HepG2 (cell line): ENCODE measurements around the gene PTPRE. TPM values are rescaled to one million over a fixed set of nuclear protein-coding genes. Genes with fewer than 3 reads are reported as not detected.

Experiments
- ATAC-seq: fragments of 200-7000 bp; cut with Tn5 transposase; 3 replicates; pipeline ENCODE4 v1.9.1; 2020; ENCODE audit warnings: mild to moderate bottlenecking, moderate library complexity
- BruUV-seq: library from RNA; stranded (reverse); fragments of 400-500 nt; replicated peaks from 2 replicates; lab custom pipeline; 2021; lab: Mats Ljungman, UMichigan
- CTCF ChIA-PET: fragments of 300-600 bp; formaldehyde crosslinking; extraction: SDS; loops from one replicate; lab custom pipeline; 2021; ENCODE audit warnings: low total read pairs, inconsistent platforms, low intra/inter-chr PET ratio; lab: Yijun Ruan, JAX
- POLR2A ChIA-PET: fragments of 350-600 bp; sonication (Branson Sonifier 250); formaldehyde crosslinking; loops from one replicate; lab custom pipeline; 2020; ENCODE audit warnings: antibody characterized with exemption, inconsistent platforms; lab: Yijun Ruan, JAX
- DNase-seq: peaks from one replicate; pipeline ENCODE4 v3.0.0-alpha.2; 2015; ENCODE audit warnings: low spot score
- FAIRE-seq: peaks from 3 replicates; lab custom pipeline; 2011; peaks lifted over from hg19 to GRCh38; lab: Jason Lieb, UNC
- H2AFZ ChIP-seq: one replicate; pipeline ENCODE4 v1.6.1; 2011; ENCODE audit warnings: low read length, inconsistent platforms
- H3K27ac ChIP-seq: fragments of 300-600 bp; 3 replicates; pipeline ENCODE4 v1.8.0; 2011; ENCODE audit warnings: mixed run types, mild to moderate bottlenecking, mixed read lengths, low read length, inconsistent platforms; ENCODE audit not compliant: insufficient read depth; ENCODE audit errors: extremely low read length
- H3K27me3 ChIP-seq, 2 experiments: fragments of 200-600 bp in 1 of 2; 2 replicates in 1 of 2; 3 replicates in 1 of 2; pipeline versions ENCODE4 v1.6.0 to v1.8.0; 2011; ENCODE audit warnings: low read length in 2 of 2, mild to moderate bottlenecking in 2 of 2, moderate library complexity in 2 of 2, inconsistent platforms in 1 of 2; ENCODE audit not compliant: insufficient read depth in 2 of 2, control insufficient read depth in 1 of 2
- H3K36me3 ChIP-seq, 2 experiments: fragments of 200-600 bp in 1 of 2; replicated peaks in 1 of 2; 2 replicates in 1 of 2; 3 replicates in 1 of 2; pipeline versions ENCODE4 v1.5.1 to v1.8.0; 2011; ENCODE audit warnings: low read length in 2 of 2, inconsistent platforms in 1 of 2; ENCODE audit not compliant: insufficient read depth in 2 of 2, control insufficient read depth in 1 of 2
- H3K4me1 ChIP-seq: 2 replicates; pipeline ENCODE4 v1.5.1; 2012; ENCODE audit warnings: low read length, inconsistent platforms; ENCODE audit not compliant: insufficient read depth
- H3K4me2 ChIP-seq: 2 replicates; pipeline ENCODE4 v1.6.0; 2011; ENCODE audit warnings: low read depth, low read length, inconsistent platforms
- H3K4me3 ChIP-seq, 3 experiments: fragments of 200-600 bp in 1 of 3; sonication (generic), shearing (Covaris generic) in 1 of 3; replicated peaks in 1 of 3; 2 replicates each; pipeline ENCODE4 v1.5.1; 2011 to 2016; ENCODE audit warnings: low read length in 3 of 3, inconsistent platforms in 2 of 3, low read depth in 2 of 3, mild to moderate bottlenecking in 2 of 3, control low read depth in 1 of 3, mixed read lengths in 1 of 3; ENCODE audit not compliant: insufficient read depth in 1 of 3
- H3K79me2 ChIP-seq: one replicate; pipeline ENCODE4 v1.6.1; 2011; ENCODE audit warnings: low read length, inconsistent platforms; ENCODE audit not compliant: insufficient read depth
- H3K9ac ChIP-seq: 2 replicates; pipeline ENCODE4 v1.6.0; 2011; ENCODE audit warnings: mild to moderate bottlenecking, low read depth, low read length, inconsistent platforms; ENCODE audit not compliant: insufficient read depth
- H3K9me3 ChIP-seq: 2 replicates; pipeline ENCODE4 v1.5.1; 2012; ENCODE audit warnings: mild to moderate bottlenecking, low read length
- H4K20me1 ChIP-seq: 2 replicates; pipeline ENCODE4 v1.6.0; 2011; ENCODE audit warnings: inconsistent platforms, mild to moderate bottlenecking, low read length, moderate library complexity; ENCODE audit not compliant: insufficient read depth
- FOXM1 ChIP-seq: sonication (generic); formaldehyde crosslinking; IDR thresholded peaks from 2 replicates; pipeline ENCODE4 v1.5.0; 2020; ENCODE audit warnings: missing genetic modification reagents
- HIC2 ChIP-seq: sonication (generic); formaldehyde crosslinking; IDR thresholded peaks from 2 replicates; pipeline ENCODE4 v1.9.0; 2022; ENCODE audit warnings: low read depth, missing genetic modification reagents
- MAZ ChIP-seq, 2 experiments: sonication (generic) in 1 of 2; formaldehyde crosslinking in 1 of 2; IDR thresholded peaks; 2 replicates each; pipeline versions ENCODE4 v1.5.0 to v1.6.1; 2012 to 2020; ENCODE audit warnings: low read depth in 2 of 2, mild to moderate bottlenecking in 2 of 2, borderline replicate concordance in 1 of 2, improper control_type of control experiment in 1 of 2, low read length in 1 of 2, missing genetic modification reagents in 1 of 2, moderate library complexity in 1 of 2
- MBNL3 ChIP-seq: fragments of 250-450 bp; sonication (Bioruptor Pico); conservative IDR thresholded peaks from 2 replicates; pipeline ENCODE4 v1.8.0; 2022; ENCODE audit warnings: mild to moderate bottlenecking, inconsistent platforms
- NR0B2 ChIP-seq: sonication (generic); formaldehyde crosslinking; IDR thresholded peaks from 2 replicates; pipeline ENCODE4 v1.4.0; 2020; ENCODE audit warnings: mild to moderate bottlenecking, missing genetic modification reagents
- ONECUT2 ChIP-seq: sonication (generic); formaldehyde crosslinking; IDR thresholded peaks from 2 replicates; pipeline ENCODE4 v1.4.0; 2020; ENCODE audit warnings: missing genetic modification reagents
- RBAK ChIP-seq: sonication (generic); formaldehyde crosslinking; IDR thresholded peaks from 2 replicates; pipeline ENCODE4 v1.5.1; 2020; ENCODE audit warnings: mild to moderate bottlenecking, missing genetic modification reagents
- TFDP1 ChIP-seq: IDR thresholded peaks from 2 replicates; pipeline ENCODE4 v1.6.1; 2016; ENCODE audit warnings: missing compliant biosample characterization, missing genetic modification reagents, borderline replicate concordance
- UBTF ChIP-seq: sonication (generic); formaldehyde crosslinking; IDR thresholded peaks from 2 replicates; pipeline ENCODE4 v1.4.0; 2020; ENCODE audit warnings: mild to moderate bottlenecking, missing genetic modification reagents
- YY1 ChIP-seq: IDR thresholded peaks from 2 replicates; pipeline ENCODE4 v1.6.1; 2011; ENCODE audit warnings: low read length, low read depth, moderate library complexity, mild to moderate bottlenecking; ENCODE audit not compliant: insufficient read depth, insufficient replicate concordance
- ZNF331 ChIP-seq: sonication (generic); formaldehyde crosslinking; IDR thresholded peaks from 2 replicates; pipeline ENCODE4 v1.4.0; 2020; ENCODE audit warnings: missing genetic modification reagents
- ZNF598 ChIP-seq: sonication (generic); formaldehyde crosslinking; IDR thresholded peaks from 2 replicates; pipeline ENCODE4 v1.5.1; 2020; ENCODE audit warnings: mild to moderate bottlenecking, missing genetic modification reagents, borderline replicate concordance
- ZNF710 ChIP-seq: sonication (generic); formaldehyde crosslinking; IDR thresholded peaks from 2 replicates; pipeline ENCODE4 v1.5.0; 2020; ENCODE audit warnings: mild to moderate bottlenecking, missing genetic modification reagents, borderline replicate concordance
- ZNF816 ChIP-seq: sonication (generic); formaldehyde crosslinking; IDR thresholded peaks from 2 replicates; pipeline ENCODE4 v1.8.0; 2022; ENCODE audit warnings: missing genetic modification reagents, mild to moderate bottlenecking, borderline replicate concordance
- ZSCAN29 ChIP-seq: sonication (generic); formaldehyde crosslinking; conservative IDR thresholded peaks from 2 replicates; pipeline ENCODE4 v1.4.0; 2020; ENCODE audit warnings: mild to moderate bottlenecking, missing genetic modification reagents
- WGBS: methylation state at CpG from one replicate; pipeline ENCODE4 v1.1.6; 2017; ENCODE audit warnings: low lambda C conversion rate; 5-methylcytosine and 5-hydroxymethylcytosine counted together
- in situ Hi-C: cut with HindIII; loops from 2 replicates; pipeline ENCODE4 v1.10.0; 2017; ENCODE audit warnings: low pct_unique_long_range_greater_than_20kb; ENCODE audit not compliant: extremely low pct_ligation_motif_present
- intact Hi-C: fragments of 100-400 bp; cut with micrococcal nuclease; formaldehyde crosslinking; loops from one replicate; pipeline ENCODE4 v1.10.0; 2022; ENCODE audit not compliant: unreplicated experiment
- polyA plus RNA-seq, 8 experiments: library from polyadenylated mRNA; depleted of rRNA in 3 of 8; stranded (reverse) in 7 of 8; unstranded in 1 of 8; fragments of >200 nt; fragmentation: Illumina TruSeq in 4 of 8; extraction: Trizol in 4 of 8; gene quantifications; 2 replicates each; pipeline versions ENCODE4 v1.2.1 to v1.2.3, GENCODE V29; 2011 to 2016; ENCODE audit warnings: low read depth in 4 of 8, missing spikeins in 1 of 8, mixed read lengths in 1 of 8; ENCODE audit not compliant: insufficient read depth in 1 of 8
- total RNA-seq, 5 experiments: library from RNA; depleted of rRNA; stranded (reverse); fragments of >200 nt; fragmentation: Illumina TruSeq; extraction: Trizol; gene quantifications; 2 replicates each; pipeline ENCODE4 v1.2.3, GENCODE V29; 2016; ENCODE audit warnings: low read depth in 1 of 5

The PTPRE gene
- total and polyA plus RNA-seq, 2 of the 13 experiments (the other 11 are each of a cell fraction or from before 2014, with no cell fraction given) = 0.01 to 0.02 TPM

- H3K4me3 ChIP-seq = no peak overlapping the region
- H3K27me3 ChIP-seq = peaks cover 0 to 1% of the 10 kb centered on the region in 2 experiments; a peak in 1 of 5 replicates
- BruUV-seq = no TSS peak
- no peaks in the 10 kb centered on the region for H3K36me3 ChIP-seq
- CTCF ChIA-PET = no interaction called here
- no peak overlapping the region for H2AFZ ChIP-seq
- no peaks in the 10 kb centered on the region for H4K20me1 ChIP-seq
- H3K4me1 ChIP-seq = peaks cover 9% of the 10 kb centered on the region
- FAIRE-seq = no peak
- 69% methylated on average over 11 of the region's 13 CpGs for WGBS
- ATAC-seq = no peak
- intact Hi-C loops = no loop called here
- H3K4me2 ChIP-seq = no peak overlapping the region
- POLR2A ChIA-PET = no interaction called here
- no peaks in the 10 kb centered on the region for H3K79me2 ChIP-seq
- no peak overlapping the region for H3K9ac ChIP-seq
- DNase-seq = no peak
- no peak overlapping the region for H3K27ac ChIP-seq
- H3K9me3 ChIP-seq = no peaks in the 10 kb centered on the region
- in situ Hi-C loops = no loop called here
- no peak for TF ChIP-seq FOXM1
- no peak for TF ChIP-seq HIC2 (CRISPR knock-in tag)
- TF ChIP-seq ONECUT2 (CRISPR knock-in tag) = no peak
- no peak for TF ChIP-seq TFDP1 (CRISPR knock-in tag)
- TF ChIP-seq RBAK (CRISPR knock-in tag) = no peak
- no peak for TF ChIP-seq UBTF (CRISPR knock-in tag)
- TF ChIP-seq ZNF710 (CRISPR knock-in tag) = no peak
- no peak for TF ChIP-seq NR0B2 (CRISPR knock-in tag)
- TF ChIP-seq MBNL3 (CRISPR knock-in tag) = no peak
- TF ChIP-seq ZNF598 (CRISPR knock-in tag) = no peak
- no peak for TF ChIP-seq ZNF816
- no peak for TF ChIP-seq ZNF331 (CRISPR knock-in tag)
- no peak for TF ChIP-seq ZSCAN29 (CRISPR knock-in tag)
- TF ChIP-seq MAZ (IDR thresholded peaks at IDR 0.05; ENCODE audit: borderline replicate concordance, low read depth, low read length) = no peak
- no peak for TF ChIP-seq MAZ (CRISPR knock-in tag; IDR thresholded peaks at IDR 0.05; ENCODE audit: low read depth)
- no peak for TF ChIP-seq YY1
These were observed 18.2 kb upstream of the PTPRE start for GRCh38 chr10:127888521-127889312.
